ENCODE measurements around the gene CDK16.

Gene CDK16

GRCh38 chrX:47224266-47224895 is 5.9 kb downstream of the CDK16 start:
- POLR2A ChIA-PET = interaction anchor here (1.3 kb wide), 1 partner anchor 13 kb away, joined by 3 read pairs; no protein-coding TSS in a partner anchor

GRCh38 chrX:47224896-47225290 is 6.4 kb downstream of the CDK16 start:
- CTCF ChIA-PET = no interaction called here
- POLR2A ChIA-PET = interaction anchor here (1.3 kb wide), 1 partner anchor 13 kb away, joined by 3 read pairs; no protein-coding TSS in a partner anchor
- DNase-seq (ENCODE audit: extremely low spot score) = no peak
- TF ChIP-seq HDGF (IDR thresholded peaks at IDR 0.05; ENCODE audit: borderline replicate concordance) = no peak
- no peak for TF ChIP-seq ARNT (IDR thresholded peaks at IDR 0.05)
- no peak for TF ChIP-seq FOXM1 (IDR thresholded peaks at IDR 0.05; ENCODE audit: borderline replicate concordance)
- TF ChIP-seq FOXK2 (IDR thresholded peaks at IDR 0.05) = no peak
- TF ChIP-seq PKNOX1 (IDR thresholded peaks at IDR 0.05) = no peak
- no peak for TF ChIP-seq ELF4 (IDR thresholded peaks at IDR 0.05)
- no peak for TF ChIP-seq CTBP1 (IDR thresholded peaks at IDR 0.05; ENCODE audit: borderline replicate concordance)
- TF ChIP-seq FOXA1 (IDR thresholded peaks at IDR 0.05) = no peak
- TF ChIP-seq BHLHE40 (IDR thresholded peaks at IDR 0.05; ENCODE audit: borderline replicate concordance) = no peak
- TF ChIP-seq L3MBTL2 (conservative IDR thresholded peaks at IDR 0.05) = no peak
- no peak for TF ChIP-seq ZNF384 (IDR thresholded peaks at IDR 0.05)
- no peak for TF ChIP-seq SP1 (IDR thresholded peaks at IDR 0.05)
- TF ChIP-seq NFRKB (IDR thresholded peaks at IDR 0.05) = no peak
- TF ChIP-seq LEF1 (IDR thresholded peaks at IDR 0.05; ENCODE audit: borderline replicate concordance) = no peak
- TF ChIP-seq TARDBP (IDR thresholded peaks at IDR 0.05) = no peak
- no peak for TF ChIP-seq SUZ12 (IDR thresholded peaks at IDR 0.05)

More at GRCh38 chrX:47224266-47224895, 5.9 kb downstream of the CDK16 start:
- CTCF ChIA-PET = no interaction called here
- DNase-seq (ENCODE audit: extremely low spot score) = no peak
- no peak for TF ChIP-seq FOXK2 (IDR thresholded peaks at IDR 0.05)
- no peak for TF ChIP-seq SUZ12 (IDR thresholded peaks at IDR 0.05)
- no peak for TF ChIP-seq NFRKB (IDR thresholded peaks at IDR 0.05)
- no peak for TF ChIP-seq PKNOX1 (IDR thresholded peaks at IDR 0.05)
- TF ChIP-seq ZNF384 (IDR thresholded peaks at IDR 0.05) = no peak
- no peak for TF ChIP-seq SP1 (IDR thresholded peaks at IDR 0.05)
- no peak for TF ChIP-seq HDGF (IDR thresholded peaks at IDR 0.05; ENCODE audit: borderline replicate concordance)
- TF ChIP-seq FOXA1 (IDR thresholded peaks at IDR 0.05) = no peak
- TF ChIP-seq FOXM1 (IDR thresholded peaks at IDR 0.05; ENCODE audit: borderline replicate concordance) = no peak
- no peak for TF ChIP-seq CTBP1 (IDR thresholded peaks at IDR 0.05; ENCODE audit: borderline replicate concordance)
- no peak for TF ChIP-seq ELF4 (IDR thresholded peaks at IDR 0.05)
- no peak for TF ChIP-seq LEF1 (IDR thresholded peaks at IDR 0.05; ENCODE audit: borderline replicate concordance)
- no peak for TF ChIP-seq ARNT (IDR thresholded peaks at IDR 0.05)
- TF ChIP-seq L3MBTL2 (conservative IDR thresholded peaks at IDR 0.05) = no peak
- no peak for TF ChIP-seq TARDBP (IDR thresholded peaks at IDR 0.05)
- TF ChIP-seq BHLHE40 (IDR thresholded peaks at IDR 0.05; ENCODE audit: borderline replicate concordance) = no peak

- ChIA-PET POLR2A (no interaction called here), CTCF (no interaction called here)
- no peak for DNase-seq (ENCODE audit: extremely low spot score)
- TF ChIP-seq FOXK2 (IDR thresholded peaks at IDR 0.05) = no peak
- TF ChIP-seq SP1 (IDR thresholded peaks at IDR 0.05) = no peak
- TF ChIP-seq ARNT (IDR thresholded peaks at IDR 0.05) = no peak
- no peak for TF ChIP-seq ZNF384 (IDR thresholded peaks at IDR 0.05)
- no peak for TF ChIP-seq NFRKB (IDR thresholded peaks at IDR 0.05)
- TF ChIP-seq HDGF (IDR thresholded peaks at IDR 0.05; ENCODE audit: borderline replicate concordance) = no peak
- no peak for TF ChIP-seq SUZ12 (IDR thresholded peaks at IDR 0.05)
- no peak for TF ChIP-seq TARDBP (IDR thresholded peaks at IDR 0.05)
- no peak for TF ChIP-seq CTBP1 (IDR thresholded peaks at IDR 0.05; ENCODE audit: borderline replicate concordance)
- no peak for TF ChIP-seq LEF1 (IDR thresholded peaks at IDR 0.05; ENCODE audit: borderline replicate concordance)
- no peak for TF ChIP-seq FOXM1 (IDR thresholded peaks at IDR 0.05; ENCODE audit: borderline replicate concordance)
- no peak for TF ChIP-seq PKNOX1 (IDR thresholded peaks at IDR 0.05)
- no peak for TF ChIP-seq L3MBTL2 (conservative IDR thresholded peaks at IDR 0.05)
- TF ChIP-seq ELF4 (IDR thresholded peaks at IDR 0.05) = no peak
Observed at GRCh38 chrX:47226071-47226470, 7.6 kb downstream of the CDK16 start.

- DNase-seq (ENCODE audit: extremely low spot score) = no peak
- POLR2A ChIA-PET = no interaction called here
- TF ChIP-seq BHLHE40 (IDR thresholded peaks at IDR 0.05; ENCODE audit: borderline replicate concordance) = no peak
- CTCF ChIA-PET = no interaction called here
Observed at GRCh38 chrX:47226531-47227333, 8.3 kb downstream of the CDK16 start.

- ChIA-PET POLR2A (interaction anchor here (0.6 kb wide), 1 partner anchor 158 kb away, joined by 3 read pairs; no protein-coding TSS in a partner anchor), CTCF (no interaction called here)
- no peak for DNase-seq (ENCODE audit: extremely low spot score)
- TF ChIP-seq LEF1 (IDR thresholded peaks at IDR 0.05; ENCODE audit: borderline replicate concordance) (no peak), PKNOX1 (IDR thresholded peaks at IDR 0.05) (no peak), HDGF (IDR thresholded peaks at IDR 0.05; ENCODE audit: borderline replicate concordance) (no peak), BHLHE40 (IDR thresholded peaks at IDR 0.05; ENCODE audit: borderline replicate concordance) (no peak), NFRKB (IDR thresholded peaks at IDR 0.05) (no peak), L3MBTL2 (conservative IDR thresholded peaks at IDR 0.05) (no peak)
Observed at GRCh38 chrX:47227334-47227583, 8.8 kb downstream of the CDK16 start.

All from HEK293T (cell line).